ENCODE data around the gene IL3. TPM values are rescaled to one million over a fixed set of nuclear protein-coding genes. Genes with fewer than 3 reads are reported as not detected.

Gene IL3
- total RNA-seq, 1 donor from 2014 or later = not detected

DNA sequence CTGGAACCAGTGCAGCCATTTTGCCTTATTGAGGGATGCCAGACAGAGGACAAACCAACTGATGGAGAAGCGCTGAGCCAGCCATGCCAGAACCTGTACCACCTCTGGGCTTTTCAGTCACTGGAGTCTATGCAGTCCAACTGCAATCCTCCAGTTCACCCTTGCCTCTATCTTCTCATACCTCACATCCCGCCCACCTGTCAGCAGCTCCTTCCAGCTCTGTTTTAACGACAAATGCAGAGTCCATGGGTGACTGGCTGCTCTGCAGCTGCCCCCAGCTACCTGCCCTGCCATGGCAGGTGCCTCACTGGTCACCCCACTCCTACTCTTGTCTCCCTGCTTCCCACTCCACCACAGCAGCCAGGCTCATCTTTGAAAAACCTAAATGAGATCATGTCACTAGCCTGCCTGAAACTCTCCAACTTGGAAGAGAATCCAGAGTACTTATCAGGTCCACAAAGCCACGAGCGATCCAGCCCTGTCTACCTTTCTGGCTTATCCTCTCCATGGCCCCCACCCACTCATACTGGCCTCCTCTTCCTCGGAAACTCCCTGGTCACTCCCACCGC is 35.0 kb upstream of the IL3 start:
- DNase-seq (ENCODE audit: low spot score) = peak; percentile 77

DNA sequence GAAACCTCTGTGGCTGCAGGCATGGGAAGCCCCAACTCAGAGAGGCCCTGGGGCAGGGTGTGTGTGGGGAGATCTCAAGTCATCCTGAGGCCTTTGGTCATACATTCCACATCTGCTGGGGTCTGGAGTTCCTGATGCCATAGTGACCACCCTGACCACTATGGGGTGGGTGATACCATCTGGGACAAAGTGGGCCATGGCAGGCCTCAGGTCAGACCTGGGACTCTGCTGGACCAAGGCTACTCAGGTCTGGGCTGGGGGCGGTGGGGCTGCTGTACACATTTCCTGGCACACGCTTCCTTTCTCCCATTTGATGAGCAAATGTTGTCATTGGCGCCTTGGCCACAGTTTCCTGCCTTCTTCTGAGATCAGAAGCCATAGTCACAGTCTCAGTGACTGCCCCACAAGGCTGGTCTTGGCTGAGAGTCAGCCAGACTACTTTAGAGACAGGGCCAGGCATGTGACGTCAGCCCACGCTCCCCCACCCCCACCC is 33.9 kb upstream of the IL3 start:
- DNase-seq (ENCODE audit: low spot score) = peak; percentile 72

DNA sequence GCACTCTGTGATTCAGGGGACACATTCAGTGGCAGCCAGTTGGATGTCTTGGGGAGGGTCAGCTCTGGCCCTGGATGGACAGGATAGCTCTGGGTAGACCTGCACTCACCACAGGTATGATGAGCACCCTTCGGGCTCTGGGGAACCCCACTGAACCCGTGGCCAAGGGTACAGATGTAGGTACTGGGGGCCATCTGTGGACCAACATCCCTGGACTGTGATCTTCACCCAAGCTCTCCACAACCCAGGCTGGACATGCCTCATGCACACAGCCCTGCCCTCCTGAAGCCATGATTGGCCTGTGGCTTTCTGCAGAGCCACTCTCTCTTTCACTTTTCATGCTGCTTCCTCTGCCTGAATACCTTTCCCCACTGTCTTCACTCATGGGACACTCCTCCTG is 33.4 kb upstream of the IL3 start:
- DNase-seq (ENCODE audit: low spot score) = peak; percentile 77

DNA sequence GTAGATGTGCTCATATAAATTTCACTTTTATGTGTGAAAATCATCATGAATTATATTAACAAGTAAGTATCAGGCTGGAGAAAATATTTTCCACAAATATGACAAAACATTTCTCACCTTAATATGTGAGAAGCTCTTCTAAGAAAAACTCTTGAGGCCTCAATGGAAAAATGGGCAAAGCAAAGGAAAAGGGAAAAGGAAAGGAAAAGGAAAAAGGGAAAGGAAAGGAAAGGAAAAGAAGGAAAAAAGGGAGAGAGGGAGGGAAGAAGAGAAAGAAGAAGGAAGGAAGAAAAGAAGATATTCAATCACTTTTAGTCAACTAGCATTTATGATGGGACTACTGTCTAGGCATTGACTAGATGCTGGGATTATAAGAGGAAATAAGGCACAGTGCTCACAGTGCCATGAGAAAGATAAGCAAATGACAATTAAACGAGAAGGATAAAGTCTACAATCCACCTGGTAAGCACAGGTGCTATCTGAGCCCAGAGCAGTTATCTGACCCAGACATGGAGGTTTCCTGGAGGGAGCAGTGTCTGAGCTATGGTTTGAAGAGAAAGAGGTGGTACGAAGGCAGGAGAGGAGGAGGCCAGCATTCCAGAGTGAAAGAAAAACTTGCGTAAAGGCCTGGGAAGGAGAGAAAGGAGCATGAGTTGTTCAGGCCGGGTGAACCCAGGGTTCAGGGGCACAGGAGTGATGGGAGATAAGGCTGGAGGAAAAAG is 30.7 kb upstream of the IL3 start:
- no peak for DNase-seq (ENCODE audit: low spot score)

DNA sequence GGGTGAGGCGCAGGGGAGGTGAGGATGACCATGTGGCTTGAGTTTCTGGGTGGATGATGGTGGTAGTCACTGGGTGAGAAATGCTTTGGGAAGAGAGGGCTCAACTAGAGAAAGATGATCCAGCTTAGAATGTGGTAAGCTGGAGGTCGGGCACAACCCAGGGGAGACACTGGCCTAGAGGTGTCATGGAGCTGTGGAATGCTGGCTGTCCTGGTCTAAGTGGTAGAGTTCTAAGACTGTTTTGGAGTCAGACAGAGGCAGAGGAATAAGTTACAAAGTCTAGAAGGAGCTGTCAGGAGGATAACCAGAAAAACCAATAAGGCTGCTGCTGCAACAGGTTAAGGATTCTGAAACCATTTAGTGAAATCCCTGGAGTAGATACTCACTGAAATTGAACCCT is 29.8 kb upstream of the IL3 start:
- DNase-seq (ENCODE audit: low spot score) = no peak

DNA sequence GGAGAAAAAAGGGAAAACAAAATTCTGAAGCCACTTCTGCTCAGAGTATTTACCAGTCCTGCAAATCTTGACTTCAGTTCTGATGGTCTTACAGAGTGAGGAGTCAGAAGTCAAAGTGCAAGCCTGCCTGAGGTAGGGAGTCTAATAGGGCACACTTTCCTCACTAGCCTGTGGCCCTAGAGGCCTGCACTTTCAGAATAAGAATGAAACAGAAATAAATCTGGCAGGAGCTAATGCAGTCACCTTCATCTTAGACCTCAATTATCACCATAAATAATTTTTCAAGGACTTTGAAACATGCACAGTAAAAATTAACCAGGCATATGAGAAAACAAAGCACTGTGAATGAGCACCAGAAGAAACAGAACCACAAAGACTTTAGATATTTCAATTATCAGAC is 28.3 kb upstream of the IL3 start:
- DNase-seq (ENCODE audit: low spot score) = peak; percentile 35

DNA sequence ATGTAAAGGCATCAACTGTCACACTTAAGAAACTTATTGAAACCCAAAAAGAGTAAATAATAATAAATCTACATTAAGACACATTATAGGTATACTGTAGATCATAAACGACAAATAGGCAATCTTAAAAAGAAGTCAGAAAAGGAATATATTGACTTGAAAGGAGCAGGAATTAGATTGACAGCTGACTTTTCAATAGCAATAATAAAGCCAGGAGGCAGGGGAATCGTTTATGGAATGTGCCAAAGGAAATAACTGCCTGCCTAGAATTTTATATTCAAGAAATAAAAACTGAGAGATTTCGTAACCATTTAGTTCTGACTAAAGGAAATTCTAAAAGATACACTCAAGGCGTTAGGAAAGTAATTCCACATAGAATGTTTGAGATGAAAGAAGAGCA is 27.3 kb upstream of the IL3 start:
- DNase-seq (ENCODE audit: low spot score) = no peak

DNA sequence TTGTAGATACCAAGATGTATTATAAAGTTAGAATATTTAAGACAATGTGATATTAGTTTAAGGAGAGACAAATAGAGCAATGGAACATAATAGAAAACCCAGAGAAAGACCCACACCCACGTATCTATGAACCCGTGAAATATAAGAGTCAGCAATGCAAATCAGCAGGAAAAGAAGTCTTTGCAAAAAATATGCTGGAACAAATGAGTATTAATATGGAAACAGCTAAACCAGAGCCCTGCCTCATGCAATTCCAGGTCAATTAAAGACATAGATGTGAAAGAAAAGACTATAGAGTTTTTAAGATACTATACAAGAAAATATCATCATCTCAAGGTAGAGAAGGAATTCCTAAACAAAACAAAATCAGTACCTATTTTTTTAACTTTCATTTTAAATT is 23.1 kb upstream of the IL3 start:
- no peak for DNase-seq (ENCODE audit: low spot score)

DNA sequence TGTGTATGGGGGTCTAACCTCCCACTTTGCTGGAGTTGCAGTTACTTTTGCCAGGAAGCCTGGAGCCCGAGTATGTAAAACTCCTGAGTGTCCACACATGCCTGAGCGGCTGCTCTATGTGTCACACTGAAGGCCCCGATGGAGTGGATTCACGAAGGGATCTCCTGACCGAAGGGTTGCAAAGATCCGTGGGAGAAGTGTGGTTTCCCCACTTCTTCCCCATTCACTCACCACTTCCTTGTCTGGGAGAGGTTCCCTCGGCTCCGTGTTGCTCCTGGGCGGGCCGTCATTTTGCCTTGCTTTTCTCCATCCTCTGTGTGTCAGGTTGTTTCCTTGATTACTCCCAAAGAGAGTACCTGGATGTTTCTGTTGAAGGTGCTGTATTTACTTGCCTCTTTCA is 16.2 kb upstream of the IL3 start:
- peak; percentile 53 for DNase-seq (ENCODE audit: low spot score)

DNA sequence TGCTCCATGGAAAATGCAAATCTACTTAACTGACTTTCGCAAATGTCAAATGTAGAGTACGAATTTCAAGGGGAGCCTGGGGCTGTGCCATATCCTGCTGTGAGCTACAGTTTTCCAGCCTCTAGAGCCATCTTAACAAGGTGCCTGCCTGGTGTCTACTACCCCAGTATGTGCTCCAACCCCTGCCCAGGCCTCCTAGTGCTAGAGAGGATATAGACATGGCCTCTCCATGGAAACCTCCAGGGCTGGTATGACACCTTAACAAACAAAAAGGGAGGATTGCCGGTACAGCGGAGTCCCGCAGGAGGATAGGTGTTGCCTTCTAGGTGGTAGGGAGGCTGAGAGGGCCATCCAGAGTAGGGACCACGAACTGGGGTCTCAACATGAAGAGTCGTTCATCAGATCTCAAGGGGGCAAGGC is 13.6 kb upstream of the IL3 start:
- peak; percentile 43 for DNase-seq (ENCODE audit: low spot score)

DNA sequence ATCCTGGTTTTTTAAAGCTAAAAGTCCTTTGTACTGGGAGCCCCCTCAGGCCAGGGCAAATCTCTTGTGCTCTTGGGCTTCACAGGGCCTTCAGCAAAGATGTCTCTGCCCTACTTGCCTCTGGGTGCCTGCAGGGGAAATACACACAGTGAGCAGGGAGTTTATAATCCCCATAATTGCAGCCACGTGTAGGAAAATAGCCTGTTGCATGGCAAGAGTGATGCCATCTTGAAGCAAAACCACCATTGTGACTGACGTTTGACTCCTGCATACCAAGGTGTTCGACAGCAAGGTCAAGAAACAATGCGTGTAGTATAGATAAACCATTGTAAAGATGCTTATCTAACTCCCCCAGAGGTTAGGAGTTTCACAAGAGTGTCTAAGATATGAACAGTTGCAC is 11.4 kb upstream of the IL3 start:
- peak; percentile 18 for DNase-seq (ENCODE audit: low spot score)

DNA sequence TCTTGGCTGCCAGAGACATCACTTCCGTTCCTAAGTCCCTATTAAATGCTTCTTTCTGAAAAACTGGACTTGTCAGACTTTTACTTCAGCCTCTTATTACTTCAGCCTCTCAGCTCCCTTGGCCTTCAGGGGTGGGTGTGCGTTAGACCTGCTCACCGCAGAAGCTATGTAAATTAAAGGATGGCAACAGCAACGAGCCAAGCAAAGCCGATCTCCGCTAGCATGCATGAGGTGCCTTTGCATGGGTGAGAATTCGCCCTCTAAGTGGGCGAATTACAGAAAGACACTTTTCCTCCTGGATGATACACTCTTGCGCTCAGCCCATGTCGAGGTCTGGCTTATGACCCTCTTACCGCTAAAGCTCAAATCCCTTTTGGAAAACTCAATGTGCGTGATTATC is 10.9 kb upstream of the IL3 start:
- peak; percentile 12 for DNase-seq (ENCODE audit: low spot score)

DNA sequence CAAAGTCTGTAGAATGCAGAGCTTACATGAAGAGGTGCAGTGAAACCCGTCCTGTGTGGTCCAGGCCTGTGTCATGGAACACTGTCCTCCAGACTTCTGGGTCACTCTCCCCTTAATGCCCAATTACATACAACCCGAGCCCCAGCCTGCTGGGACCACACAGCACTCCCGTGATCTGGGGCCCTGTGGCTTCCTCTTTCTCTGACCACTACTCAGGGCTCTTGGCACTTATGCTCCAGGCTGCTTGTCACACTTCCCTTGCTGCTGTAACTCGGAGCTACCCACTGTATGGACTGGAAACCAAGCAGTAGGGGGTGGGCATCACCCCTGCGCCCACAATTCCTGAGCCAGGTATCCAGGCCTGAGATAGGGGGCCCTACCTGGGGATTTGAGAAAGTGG is 10.3 kb upstream of the IL3 start:
- peak; percentile 73 for DNase-seq (ENCODE audit: low spot score)

DNA sequence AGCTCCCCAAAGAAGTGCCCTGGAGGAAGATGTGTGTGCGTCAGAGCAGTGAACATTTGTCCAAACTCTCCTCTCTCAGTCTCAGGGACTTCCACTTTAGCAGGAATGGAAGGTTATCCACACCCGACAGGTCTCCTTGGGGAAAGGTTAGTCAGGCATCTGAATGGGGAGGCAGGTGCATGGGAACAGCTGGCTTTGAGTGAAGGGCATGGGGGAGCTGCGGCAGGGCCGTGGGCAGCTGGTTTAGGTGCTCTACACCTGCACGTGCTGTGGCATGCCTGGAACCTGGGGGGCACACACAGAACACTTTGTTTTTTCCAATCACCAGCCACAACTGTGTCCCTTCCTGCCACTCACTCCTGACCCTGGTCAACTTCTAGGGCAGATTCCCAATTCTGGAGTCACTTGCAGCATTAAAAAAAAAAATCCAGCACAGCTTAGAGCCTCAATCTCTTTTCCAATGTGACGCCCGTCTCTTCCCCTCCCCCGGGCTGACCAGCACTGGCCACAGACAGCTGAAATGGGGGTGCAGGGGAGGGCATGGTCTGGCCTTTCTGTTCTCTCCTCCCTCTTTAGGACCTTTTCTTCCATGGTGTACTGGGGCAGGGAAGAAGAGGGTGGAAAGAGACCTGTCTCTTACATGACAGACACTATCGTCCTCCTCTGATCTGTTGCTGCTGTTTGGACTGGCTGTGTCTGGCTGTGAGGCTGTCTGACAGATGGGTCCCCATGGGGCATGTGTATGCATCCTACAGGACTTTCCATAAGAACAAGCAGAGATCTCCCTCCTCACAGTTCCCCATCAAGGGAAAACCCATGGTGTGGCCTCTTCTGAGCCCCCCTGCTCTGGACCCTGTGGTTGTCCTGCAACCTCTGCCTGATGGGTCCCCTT is 9.5 kb upstream of the IL3 start:
- DNase-seq (ENCODE audit: low spot score) = peak; percentile 64

DNA sequence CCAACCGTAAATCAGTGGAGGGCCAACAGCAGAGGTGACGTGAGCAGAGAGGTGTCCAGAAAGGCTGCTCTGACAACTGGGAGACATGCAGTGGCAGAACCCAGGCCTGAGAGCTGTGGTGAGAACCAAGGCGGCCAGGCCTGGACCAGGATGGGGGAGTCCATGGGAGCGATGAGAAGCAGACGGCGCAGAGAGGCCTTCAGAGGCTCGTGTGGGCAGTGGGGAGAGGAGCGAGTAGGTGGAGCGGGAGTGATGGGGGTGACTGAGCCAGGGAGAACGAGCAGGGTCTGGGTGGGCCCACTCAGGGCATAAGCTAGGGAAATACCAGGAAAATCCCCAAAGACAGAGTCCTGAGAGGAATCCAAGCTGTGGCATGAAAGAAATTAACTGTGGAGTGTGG is 7.9 kb upstream of the IL3 start:
- DNase-seq (ENCODE audit: low spot score) = peak; percentile 73

DNA sequence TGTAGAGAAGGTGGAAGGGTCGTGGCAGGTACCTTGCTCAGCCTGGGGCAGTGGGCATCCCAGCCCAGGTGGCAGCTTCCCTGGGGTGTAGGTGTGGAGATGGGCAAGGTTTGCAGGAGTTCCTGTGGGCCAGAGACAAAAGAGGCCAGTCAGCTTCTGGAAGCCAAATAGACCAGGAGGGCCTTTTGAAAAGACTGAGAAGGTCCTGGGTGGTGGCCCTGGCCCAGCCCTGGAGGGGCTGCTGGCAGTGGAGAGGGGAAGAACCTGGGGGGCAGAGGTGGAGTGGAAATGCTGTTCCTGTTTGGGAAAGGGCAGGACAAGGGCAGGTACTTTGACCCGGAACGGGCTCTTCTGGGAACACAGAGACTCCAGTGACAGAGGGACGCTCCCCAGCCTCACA is 7.0 kb upstream of the IL3 start:
- DNase-seq (ENCODE audit: low spot score) = peak; percentile 83

DNA sequence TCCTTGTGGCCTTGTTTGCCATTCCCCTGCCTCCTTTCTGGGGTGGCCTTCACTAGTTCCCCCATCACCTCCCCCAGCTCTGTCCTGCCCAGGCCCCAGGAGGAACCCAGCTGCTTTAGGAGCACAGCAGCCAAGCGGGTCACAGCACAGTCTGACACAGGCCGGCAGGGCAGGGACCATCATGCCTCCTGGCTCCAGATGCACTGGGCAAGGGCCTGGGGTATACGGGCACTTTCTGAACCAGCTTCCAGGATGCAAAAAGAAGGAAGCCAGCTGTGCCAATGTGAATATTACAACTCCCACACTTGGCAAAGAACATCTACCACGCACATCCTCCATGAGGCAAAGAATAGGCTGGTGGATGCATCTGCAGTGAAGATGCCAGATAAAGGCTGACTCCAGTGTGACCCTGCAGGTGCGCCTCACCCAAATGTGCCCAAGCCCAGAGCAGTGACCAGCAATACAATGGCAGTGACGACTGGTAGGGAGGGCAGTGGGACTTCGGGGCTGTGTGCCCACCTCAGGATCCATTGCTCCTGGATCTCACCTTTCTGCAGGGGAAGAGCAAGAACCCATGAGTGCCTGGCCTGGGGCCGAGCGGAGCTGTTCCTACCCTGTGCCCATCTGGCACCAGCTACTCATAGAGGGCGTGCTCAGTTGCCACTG is 6.3 kb upstream of the IL3 start:
- peak; percentile 73 for DNase-seq (ENCODE audit: low spot score)

DNA sequence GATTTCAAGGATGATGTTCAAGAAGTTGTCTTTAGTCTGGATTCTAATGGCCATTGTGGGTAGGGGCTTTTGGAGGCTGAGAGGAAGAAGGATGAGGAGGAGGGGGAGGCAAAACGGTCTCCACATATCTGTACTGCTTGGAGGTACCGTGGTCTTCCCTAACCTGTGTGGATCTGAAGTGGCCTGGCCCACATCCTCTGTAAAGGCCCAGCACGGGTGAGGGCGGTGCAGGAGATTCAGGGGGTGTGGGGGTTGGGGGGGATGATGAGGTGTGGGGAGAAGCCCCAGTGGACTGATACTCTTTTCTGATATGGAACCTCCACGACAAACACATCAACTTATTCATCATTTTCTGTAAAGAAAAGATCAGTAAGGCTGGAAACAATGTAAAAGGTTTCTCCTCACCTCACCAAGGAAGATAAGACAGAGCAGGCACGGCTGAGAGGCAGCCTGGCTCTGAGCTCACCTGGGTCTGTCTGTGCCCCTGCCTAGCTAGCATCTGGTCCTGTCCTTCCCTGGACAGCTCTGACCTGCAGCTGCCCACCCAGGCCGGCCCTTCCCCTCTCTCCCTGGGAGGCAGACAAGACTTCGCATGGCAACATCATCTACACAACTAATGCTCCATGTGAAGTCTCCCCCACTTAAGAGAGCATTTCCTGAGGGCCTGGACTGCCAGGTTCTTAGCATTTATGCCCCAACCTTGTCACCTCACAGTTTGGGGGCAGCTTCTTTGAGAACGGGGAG is 5.6 kb upstream of the IL3 start:
- peak; percentile 60 for DNase-seq (ENCODE audit: low spot score)

DNA sequence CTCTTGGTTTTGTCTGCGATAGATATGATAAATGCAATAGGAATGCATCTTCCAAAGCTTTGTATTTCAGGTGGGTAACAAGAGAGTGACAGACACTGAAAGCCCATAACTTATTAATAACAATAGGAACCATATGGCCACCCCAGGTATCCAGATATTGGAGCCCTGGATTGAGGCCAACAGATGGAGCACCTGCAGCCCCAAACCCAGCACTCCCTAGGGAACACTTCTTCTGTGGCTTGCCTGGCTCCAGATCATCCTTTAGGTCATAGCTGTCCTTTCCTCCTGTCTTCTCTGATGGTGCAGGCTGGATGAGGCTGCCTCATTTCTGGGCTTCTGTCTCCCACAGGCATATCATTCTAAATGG is 5.0 kb upstream of the IL3 start:
- no peak for DNase-seq (ENCODE audit: low spot score)

DNA sequence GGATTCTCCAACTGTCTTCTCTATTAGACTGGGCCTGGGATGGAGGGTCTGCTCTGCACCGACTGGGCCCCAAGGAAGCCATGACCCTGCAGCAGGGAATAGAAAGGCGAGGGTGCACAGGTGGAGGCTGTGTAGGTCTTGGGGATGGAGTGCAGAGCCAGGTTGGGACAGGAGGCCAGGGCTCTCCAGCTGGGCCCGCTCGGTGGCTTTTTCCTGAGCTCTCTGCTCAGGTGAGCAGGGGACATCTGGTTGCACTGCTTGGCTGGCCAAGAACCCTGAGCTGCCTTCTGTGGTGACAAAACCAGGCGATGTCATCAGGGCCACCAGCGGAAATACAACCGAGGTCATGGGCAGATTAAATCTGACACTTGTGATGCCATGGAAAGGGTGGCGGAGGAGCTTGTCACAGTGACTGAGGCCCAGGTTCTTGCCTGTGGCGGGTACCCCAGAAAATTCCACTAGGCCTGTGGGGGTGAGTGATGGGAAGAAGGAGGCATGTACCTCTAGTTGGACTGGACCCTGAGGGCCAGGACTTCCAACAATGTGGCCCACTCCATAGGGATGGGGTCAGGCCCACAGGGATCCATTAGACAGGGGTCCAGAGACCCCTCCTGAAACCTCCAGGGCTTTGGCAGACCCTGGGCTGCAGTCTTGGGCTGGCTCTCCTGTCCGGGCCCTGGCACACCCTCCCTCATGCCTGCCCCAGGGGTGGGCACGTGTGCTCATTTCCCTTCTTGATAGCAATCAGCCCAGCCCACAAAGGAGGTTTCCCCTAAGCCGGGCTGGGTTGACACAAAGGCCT is 4.4 kb upstream of the IL3 start:
- peak; percentile 78 for DNase-seq (ENCODE audit: low spot score)

Measured in mesenteric fat pad (tissue), 1 donor.